K562 treated with DMSO at 1 percent for 4 hours (cell line): ENCODE data around the gene LRP1-AS. TPM values are rescaled to one million over a fixed set of nuclear protein-coding genes. Genes with fewer than 3 reads are reported as not detected.

ENCODE experiments used
- total RNA-seq: library from RNA; unstranded; fragments of 300-600 nt; gene quantifications from 2 replicates; pipeline ENCODE4 v1.2.3, GENCODE V29; 2022; ENCODE audit not compliant: insufficient read depth

Gene LRP1-AS
- total RNA-seq = not detected in 2 replicates

GRCh38 chr12:57146961-57147944 is at the start of gene LRP1-AS:
LRP1-AS (minus strand) TSS chr12:57147619.

GRCh38 chr12:57127726-57128518 is 19.5 kb downstream of the LRP1-AS start, which contains the start of gene LRP1:
LRP1 (plus strand) TSS chr12:57128483; CDS start chr12:57128965, 482 bp downstream.

DNA sequence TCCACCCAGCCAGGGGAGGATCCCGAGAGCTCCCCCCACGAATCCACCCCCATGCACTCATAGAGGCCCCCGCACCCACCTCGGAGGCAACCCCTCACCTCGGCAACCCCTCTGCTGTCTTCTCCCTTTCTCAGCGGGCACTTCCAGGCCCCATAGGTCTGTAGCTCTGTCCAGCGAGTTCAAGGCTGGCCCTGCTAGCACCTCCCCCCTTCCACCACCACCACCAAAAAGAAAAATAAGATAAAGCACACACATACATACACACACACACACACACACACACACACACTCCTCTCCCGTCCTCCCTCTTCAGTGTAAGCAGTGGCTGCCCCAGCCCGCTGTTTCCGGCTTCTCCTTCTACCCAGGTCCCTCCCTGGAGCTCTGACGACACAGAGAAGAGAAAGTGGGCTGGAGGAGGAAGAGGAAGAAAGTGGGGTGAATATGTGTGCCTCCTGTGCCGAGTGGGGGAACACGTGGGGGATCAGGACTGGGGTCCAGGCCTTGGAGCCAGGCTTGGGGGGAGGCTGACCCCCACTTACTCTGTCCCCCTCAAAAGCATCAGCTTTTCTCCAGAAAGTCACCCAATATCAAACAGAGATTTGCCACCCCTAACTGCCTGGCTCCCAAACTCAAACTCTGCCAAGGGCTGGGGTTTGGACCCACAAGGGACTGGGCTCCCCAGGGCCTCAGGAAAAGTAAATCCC is 36.2 kb downstream of the LRP1-AS start, which contains the start of gene STAT6:
TSS of gene STAT6 (minus strand) at position 332 of the 704 bp plus-strand sequence. CDS start 3,084 bp downstream, outside the sequence.

Other genes starting within 250 kb of the LRP1-AS start
- gene SDR9C7, start 213.2 kb downstream of the LRP1-AS start, total RNA-seq = not detected in 2 replicates
- gene RDH16, start 190.0 kb downstream of the LRP1-AS start, total RNA-seq = 0.50 TPM in 1 of 2 replicates, not detected in the other
- gene ZBTB39, start 141.1 kb downstream of the LRP1-AS start, total RNA-seq = 6.7 and 8.9 TPM in 2 replicates
- 1.2 TPM in 1 of 2 replicates, not detected in the other for gene TAC3, start 131.1 kb downstream of the LRP1-AS start, total RNA-seq
- 0.25 TPM in 1 of 2 replicates, not detected in the other for gene MYO1A, start 97.5 kb downstream of the LRP1-AS start, total RNA-seq
- gene NEMP1, start 68.8 kb downstream of the LRP1-AS start, total RNA-seq = 27.9 and 32.2 TPM in 2 replicates
- 27.9 and 29.0 TPM in 2 replicates for gene NAB2, start 58.5 kb downstream of the LRP1-AS start, total RNA-seq
- 39.9 and 42.8 TPM in 2 replicates for gene STAT6, start 36.3 kb downstream of the LRP1-AS start, total RNA-seq
- 2.2 and 4.7 TPM in 2 replicates for gene LRP1, start 19.1 kb downstream of the LRP1-AS start, total RNA-seq
- 6.5 and 7.2 TPM in 2 replicates for gene NXPH4, start 69.2 kb upstream of the LRP1-AS start, total RNA-seq
- 643 and 739 TPM in 2 replicates for gene SHMT2, start 82.1 kb upstream of the LRP1-AS start, total RNA-seq
- 6.3 and 7.1 TPM in 2 replicates for gene STAC3, start 103.6 kb upstream of the LRP1-AS start, total RNA-seq